ENCODE measurements around the gene DOCK10. TPM values are rescaled to one million over a fixed set of nuclear protein-coding genes. Genes with fewer than 3 reads are reported as not detected.
A peak's percentile ranks its signal among the peaks of the same experiment; 100 is the strongest.

Gene DOCK10
- total and polyA plus RNA-seq, 2 donors (not counting 1 experiment from before 2014, with no cell fraction given), result 49.5 to 139 TPM

DNA sequence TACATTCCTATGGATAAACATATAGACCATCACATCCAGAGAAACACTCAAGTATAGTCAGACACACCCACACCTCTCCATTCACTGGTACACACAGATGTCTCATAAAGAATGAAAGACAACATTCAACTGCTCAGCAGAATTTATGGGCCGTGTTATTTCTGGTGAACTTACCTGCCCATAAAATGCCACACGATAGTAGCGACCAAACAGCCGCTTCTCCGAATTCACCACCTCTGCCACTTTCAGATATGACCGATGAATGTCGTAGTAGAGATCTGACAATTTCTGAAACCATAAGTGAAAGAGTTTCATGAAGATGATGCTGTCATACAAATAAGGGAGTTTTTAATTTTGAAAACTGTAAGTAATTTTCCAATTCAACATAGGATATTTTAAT lies 255.4 kb downstream of the DOCK10 start:
- no peaks in the 10 kb centered on the region for H3K4me1 ChIP-seq (ENCODE audit: control insufficient read depth in 2 of 2, insufficient read depth in 2 of 2, low read length in 2 of 2)
- TF ChIP-seq, protein P1, sequence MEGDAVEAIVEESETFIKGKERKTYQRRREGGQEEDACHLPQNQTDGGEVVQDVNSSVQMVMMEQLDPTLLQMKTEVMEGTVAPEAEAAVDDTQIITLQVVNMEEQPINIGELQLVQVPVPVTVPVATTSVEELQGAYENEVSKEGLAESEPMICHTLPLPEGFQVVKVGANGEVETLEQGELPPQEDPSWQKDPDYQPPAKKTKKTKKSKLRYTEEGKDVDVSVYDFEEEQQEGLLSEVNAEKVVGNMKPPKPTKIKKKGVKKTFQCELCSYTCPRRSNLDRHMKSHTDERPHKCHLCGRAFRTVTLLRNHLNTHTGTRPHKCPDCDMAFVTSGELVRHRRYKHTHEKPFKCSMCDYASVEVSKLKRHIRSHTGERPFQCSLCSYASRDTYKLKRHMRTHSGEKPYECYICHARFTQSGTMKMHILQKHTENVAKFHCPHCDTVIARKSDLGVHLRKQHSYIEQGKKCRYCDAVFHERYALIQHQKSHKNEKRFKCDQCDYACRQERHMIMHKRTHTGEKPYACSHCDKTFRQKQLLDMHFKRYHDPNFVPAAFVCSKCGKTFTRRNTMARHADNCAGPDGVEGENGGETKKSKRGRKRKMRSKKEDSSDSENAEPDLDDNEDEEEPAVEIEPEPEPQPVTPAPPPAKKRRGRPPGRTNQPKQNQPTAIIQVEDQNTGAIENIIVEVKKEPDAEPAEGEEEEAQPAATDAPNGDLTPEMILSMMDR (IDR thresholded peaks at IDR 0.05), result no peak
- no peak for TF ChIP-seq EZH2 (IDR thresholded peaks at IDR 0.05; ENCODE audit: borderline replicate concordance, insufficient read depth, low read depth, low read length, poor library complexity, severe bottlenecking)
- no peaks in the 10 kb centered on the region for H4K20me1 ChIP-seq (ENCODE audit: control insufficient read depth, insufficient read depth, low read length, poor library complexity, severe bottlenecking)
- H3K79me2 ChIP-seq (ENCODE audit: control insufficient read depth, insufficient read depth, low read length), result no peaks in the 10 kb centered on the region
- H3K9ac ChIP-seq (ENCODE audit: low read length), result no peak overlapping the region
- CTCF ChIA-PET, result no interaction called here
- intact Hi-C loops (cut with micrococcal nuclease), result no loop called here
- Mint-ChIP-seq H3K4me3 (no peak overlapping the region), H3K27ac (no peak overlapping the region), H3K9me3 (ENCODE audit: insufficient read depth) (no peaks in the 10 kb centered on the region), H3K27me3 (no peaks in the 10 kb centered on the region), H3K4me1 (no peaks in the 10 kb centered on the region)
- ATAC-seq (ENCODE audit: low read depth), result no peak
- H2AFZ ChIP-seq (ENCODE audit: insufficient read depth, low read depth, low read length, poor library complexity, severe bottlenecking), result no peak overlapping the region
- H3K9me3 ChIP-seq (ENCODE audit: control extremely low read depth in 1 of 3, control insufficient read depth in 2 of 3, insufficient read depth in 1 of 3, low read length in 2 of 3), result no peaks in the 10 kb centered on the region
- H3K36me3 ChIP-seq (replicated peaks in 1 of 2; ENCODE audit: control extremely low read depth in 1 of 2, control insufficient read depth in 1 of 2, extremely low read depth in 1 of 2, insufficient read depth in 2 of 2, low read length in 1 of 2), result peaks cover 12 to 82% of the 10 kb centered on the region in 2 experiments
- DNase-seq, result no peak
- H3K27ac ChIP-seq (ENCODE audit: low read length in 2 of 2), result no peak overlapping the region
- no peaks in the 10 kb centered on the region for H3K27me3 ChIP-seq (replicated peaks in 1 of 4; ENCODE audit: control extremely low read depth in 1 of 4, control insufficient read depth in 3 of 4, insufficient read depth in 4 of 4, low read length in 3 of 4)
- no peak overlapping the region for H3K4me3 ChIP-seq (ENCODE audit: control extremely low read depth in 1 of 5, extremely low read depth in 1 of 5, insufficient read depth in 1 of 5, low read depth in 2 of 5, low read length in 4 of 5)
- WGBS (ENCODE audit: insufficient coverage), result 82% methylated on average over 2 of the region's 7 CpGs
- H3K4me2 ChIP-seq (replicated peaks; ENCODE audit: low read depth, low read length, poor library complexity, severe bottlenecking), result no peak overlapping the region
- POLR2A ChIA-PET, result no interaction called here

GRCh38 chr2:224781400-224781799 lies 260.9 kb downstream of the DOCK10 start:
- peaks cover 12 to 48% of the 10 kb centered on the region in 2 experiments for H3K36me3 ChIP-seq (replicated peaks in 1 of 2; ENCODE audit: control extremely low read depth in 1 of 2, control insufficient read depth in 1 of 2, extremely low read depth in 1 of 2, insufficient read depth in 2 of 2, low read length in 1 of 2)
- no peaks in the 10 kb centered on the region for H3K4me1 ChIP-seq (ENCODE audit: control insufficient read depth in 2 of 2, insufficient read depth in 2 of 2, low read length in 2 of 2)
- DNase-seq (no peak), ATAC-seq (ENCODE audit: low read depth) (no peak)
- no peak overlapping the region for H3K4me2 ChIP-seq (replicated peaks; ENCODE audit: low read depth, low read length, poor library complexity, severe bottlenecking)
- H3K27ac Mint-ChIP-seq, result peak overlapping the region; percentile 8
- H3K4me3 Mint-ChIP-seq, result no peak overlapping the region
- intact Hi-C loops (cut with micrococcal nuclease), result no loop called here
- H3K27ac ChIP-seq (ENCODE audit: low read length in 2 of 2), result peak overlapping the region in 1 of 2 donors; percentile 38
- no peaks in the 10 kb centered on the region for H3K79me2 ChIP-seq (ENCODE audit: control insufficient read depth, insufficient read depth, low read length)
- H3K4me3 ChIP-seq (ENCODE audit: control extremely low read depth in 1 of 5, extremely low read depth in 1 of 5, insufficient read depth in 1 of 5, low read depth in 2 of 5, low read length in 4 of 5), result no peak overlapping the region
- no peak overlapping the region for H3K9ac ChIP-seq (ENCODE audit: low read length)
- H4K20me1 ChIP-seq (ENCODE audit: control insufficient read depth, insufficient read depth, low read length, poor library complexity, severe bottlenecking), result no peaks in the 10 kb centered on the region
- H3K27me3 Mint-ChIP-seq, result no peaks in the 10 kb centered on the region
- TF ChIP-seq, protein P1 (IDR thresholded peaks at IDR 0.05), result no peak
- no peak for TF ChIP-seq EZH2 (IDR thresholded peaks at IDR 0.05; ENCODE audit: borderline replicate concordance, insufficient read depth, low read depth, low read length, poor library complexity, severe bottlenecking)
- no peak overlapping the region for H2AFZ ChIP-seq (ENCODE audit: insufficient read depth, low read depth, low read length, poor library complexity, severe bottlenecking)
- H3K9me3 ChIP-seq (ENCODE audit: control extremely low read depth in 1 of 3, control insufficient read depth in 2 of 3, insufficient read depth in 1 of 3, low read length in 2 of 3), result no peaks in the 10 kb centered on the region
- ChIA-PET CTCF (interaction anchor here (0.7 to 5.2 kb wide), 12 partner anchors 39 to 430 kb away, joined by 3 to 28 read pairs (median 4); no protein-coding TSS in a partner anchor), POLR2A (no interaction called here)
- H3K27me3 ChIP-seq (replicated peaks in 1 of 4; ENCODE audit: control extremely low read depth in 1 of 4, control insufficient read depth in 3 of 4, insufficient read depth in 4 of 4, low read length in 3 of 4), result no peaks in the 10 kb centered on the region
- no peaks in the 10 kb centered on the region for H3K9me3 Mint-ChIP-seq (ENCODE audit: insufficient read depth)
- H3K4me1 Mint-ChIP-seq, result no peaks in the 10 kb centered on the region
